ENCODE measurements around the gene NARS2. TPM values are rescaled to one million over a fixed set of nuclear protein-coding genes. Genes with fewer than 3 reads are reported as not detected.

Gene NARS2
- total and polyA plus RNA-seq, 2 donors (not counting 1 experiment from before 2014, with no cell fraction given), result 13.2 to 15.7 TPM

- H2AFZ ChIP-seq (ENCODE audit: low read length), result no peak overlapping the region
- H3K36me3 ChIP-seq (ENCODE audit: control insufficient read depth, insufficient read depth, low read length), result no peaks in the 10 kb centered on the region
- no peaks in the 10 kb centered on the region for H3K9me3 ChIP-seq (ENCODE audit: control insufficient read depth, insufficient read depth, low read depth, low read length)
- no peak overlapping the region for H3K27ac ChIP-seq (ENCODE audit: insufficient read depth, low read length)
- no peak overlapping the region for H3K9ac ChIP-seq (ENCODE audit: insufficient read depth, low read length)
- H3K27me3 ChIP-seq (ENCODE audit: control insufficient read depth, insufficient read depth, low read length), result no peaks in the 10 kb centered on the region
- TF ChIP-seq CTCF (conservative IDR thresholded peaks at IDR 0.05 in 1 of 2, IDR thresholded peaks at IDR 0.05 in 1 of 2; ENCODE audit: low read depth in 1 of 2, low read length in 2 of 2), result no peak
- H4K20me1 ChIP-seq (ENCODE audit: control insufficient read depth, extremely low read depth, insufficient read depth, low read length), result no peaks in the 10 kb centered on the region
- H3K4me1 ChIP-seq (ENCODE audit: control insufficient read depth, extremely low read depth, insufficient read depth, low read length), result no peaks in the 10 kb centered on the region
- no peaks in the 10 kb centered on the region for H3K79me2 ChIP-seq (ENCODE audit: control insufficient read depth, insufficient read depth, low read length)
- DNase-seq (ENCODE audit: low read depth in 2 of 2), result no peak
- H3K4me2 ChIP-seq (ENCODE audit: extremely low read depth, insufficient read depth, low read length), result no peak overlapping the region
- H3K4me3 ChIP-seq (replicated peaks in 1 of 4; ENCODE audit: control extremely low read depth in 1 of 4, insufficient read depth in 1 of 4, low read depth in 3 of 4, low read length in 4 of 4), result no peak overlapping the region
Observed at GRCh38 chr11:78493413-78493975, 81.2 kb downstream of the NARS2 start.

- Histone ChIP-seq H3K4me3 (replicated peaks in 1 of 4; ENCODE audit: control extremely low read depth in 1 of 4, insufficient read depth in 1 of 4, low read depth in 3 of 4, low read length in 4 of 4) (no peak overlapping the region), H2AFZ (ENCODE audit: low read length) (no peak overlapping the region), H3K79me2 (ENCODE audit: control insufficient read depth, insufficient read depth, low read length) (no peaks in the 10 kb centered on the region), H3K9me3 (ENCODE audit: control insufficient read depth, insufficient read depth, low read depth, low read length) (no peaks in the 10 kb centered on the region), H3K4me1 (ENCODE audit: control insufficient read depth, extremely low read depth, insufficient read depth, low read length) (no peaks in the 10 kb centered on the region), H3K27me3 (ENCODE audit: control insufficient read depth, insufficient read depth, low read length) (no peaks in the 10 kb centered on the region), H3K4me2 (ENCODE audit: extremely low read depth, insufficient read depth, low read length) (no peak overlapping the region), H3K27ac (ENCODE audit: insufficient read depth, low read length) (no peak overlapping the region), H3K36me3 (ENCODE audit: control insufficient read depth, insufficient read depth, low read length) (no peaks in the 10 kb centered on the region), H4K20me1 (ENCODE audit: control insufficient read depth, extremely low read depth, insufficient read depth, low read length) (no peaks in the 10 kb centered on the region), H3K9ac (ENCODE audit: insufficient read depth, low read length) (no peak overlapping the region)
- no peak for TF ChIP-seq CTCF (conservative IDR thresholded peaks at IDR 0.05 in 1 of 2, IDR thresholded peaks at IDR 0.05 in 1 of 2; ENCODE audit: low read depth in 1 of 2, low read length in 2 of 2)
- TF ChIP-seq EZH2 (IDR thresholded peaks at IDR 0.05; ENCODE audit: low read length, missing control alignments), result no peak
- no peak for DNase-seq (ENCODE audit: low read depth in 2 of 2)
Observed at GRCh38 chr11:78492973-78493372, 81.7 kb downstream of the NARS2 start.

- DNase-seq (ENCODE audit: low read depth in 2 of 2), result no peak
- H3K9ac ChIP-seq (ENCODE audit: insufficient read depth, low read length), result no peak overlapping the region
- H3K36me3 ChIP-seq (ENCODE audit: control insufficient read depth, insufficient read depth, low read length), result no peaks in the 10 kb centered on the region
- H4K20me1 ChIP-seq (ENCODE audit: control insufficient read depth, extremely low read depth, insufficient read depth, low read length), result no peaks in the 10 kb centered on the region
- H3K27me3 ChIP-seq (ENCODE audit: control insufficient read depth, insufficient read depth, low read length), result no peaks in the 10 kb centered on the region
- no peaks in the 10 kb centered on the region for H3K9me3 ChIP-seq (ENCODE audit: control insufficient read depth, insufficient read depth, low read depth, low read length)
- TF ChIP-seq CTCF (conservative IDR thresholded peaks at IDR 0.05 in 1 of 2, IDR thresholded peaks at IDR 0.05 in 1 of 2; ENCODE audit: low read depth in 1 of 2, low read length in 2 of 2), result no peak
- no peak for TF ChIP-seq EZH2 (IDR thresholded peaks at IDR 0.05; ENCODE audit: low read length, missing control alignments)
- no peak overlapping the region for H3K4me2 ChIP-seq (ENCODE audit: extremely low read depth, insufficient read depth, low read length)
- no peaks in the 10 kb centered on the region for H3K4me1 ChIP-seq (ENCODE audit: control insufficient read depth, extremely low read depth, insufficient read depth, low read length)
- H3K79me2 ChIP-seq (ENCODE audit: control insufficient read depth, insufficient read depth, low read length), result no peaks in the 10 kb centered on the region
- no peak overlapping the region for H3K4me3 ChIP-seq (replicated peaks in 1 of 4; ENCODE audit: control extremely low read depth in 1 of 4, insufficient read depth in 1 of 4, low read depth in 3 of 4, low read length in 4 of 4)
- no peak overlapping the region for H3K27ac ChIP-seq (ENCODE audit: insufficient read depth, low read length)
- H2AFZ ChIP-seq (ENCODE audit: low read length), result no peak overlapping the region
Observed at GRCh38 chr11:78489184-78489583, 85.5 kb downstream of the NARS2 start.

All from fibroblast of lung (primary cell).